ENCODE data around the gene DIPK1C.

DNA sequence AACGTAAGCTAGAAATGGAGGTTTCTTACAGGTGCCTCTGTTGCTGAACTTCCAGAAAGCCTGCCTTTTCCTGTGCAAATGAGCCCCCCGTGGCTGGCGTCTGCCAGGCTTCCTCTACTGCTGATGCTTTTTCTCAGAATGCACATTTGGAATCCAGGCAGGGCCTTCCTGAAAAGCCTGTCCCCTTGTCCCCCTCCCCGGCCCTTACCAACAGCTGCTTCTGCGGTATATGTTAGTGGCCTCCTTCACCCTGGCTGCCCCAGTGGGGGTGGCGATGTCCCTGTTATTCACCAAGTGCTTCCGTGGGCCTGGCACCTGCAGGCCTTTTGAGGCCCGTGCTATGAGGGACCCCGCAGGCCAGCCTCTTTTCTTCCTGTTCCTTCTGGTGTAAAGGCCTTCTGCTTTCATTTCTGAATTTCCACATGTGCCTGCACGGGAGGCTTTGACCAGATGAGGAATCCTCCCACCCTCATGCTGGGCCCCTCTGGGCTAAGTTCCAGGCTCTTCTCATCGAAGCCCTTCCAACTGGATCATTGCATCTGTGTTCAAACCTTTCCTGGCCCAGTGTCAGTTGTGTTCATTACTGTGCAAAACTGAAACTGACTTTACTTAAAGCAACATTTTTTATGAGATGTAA is 49.5 kb upstream of the DIPK1C start:
- TF ChIP-seq, protein P1, sequence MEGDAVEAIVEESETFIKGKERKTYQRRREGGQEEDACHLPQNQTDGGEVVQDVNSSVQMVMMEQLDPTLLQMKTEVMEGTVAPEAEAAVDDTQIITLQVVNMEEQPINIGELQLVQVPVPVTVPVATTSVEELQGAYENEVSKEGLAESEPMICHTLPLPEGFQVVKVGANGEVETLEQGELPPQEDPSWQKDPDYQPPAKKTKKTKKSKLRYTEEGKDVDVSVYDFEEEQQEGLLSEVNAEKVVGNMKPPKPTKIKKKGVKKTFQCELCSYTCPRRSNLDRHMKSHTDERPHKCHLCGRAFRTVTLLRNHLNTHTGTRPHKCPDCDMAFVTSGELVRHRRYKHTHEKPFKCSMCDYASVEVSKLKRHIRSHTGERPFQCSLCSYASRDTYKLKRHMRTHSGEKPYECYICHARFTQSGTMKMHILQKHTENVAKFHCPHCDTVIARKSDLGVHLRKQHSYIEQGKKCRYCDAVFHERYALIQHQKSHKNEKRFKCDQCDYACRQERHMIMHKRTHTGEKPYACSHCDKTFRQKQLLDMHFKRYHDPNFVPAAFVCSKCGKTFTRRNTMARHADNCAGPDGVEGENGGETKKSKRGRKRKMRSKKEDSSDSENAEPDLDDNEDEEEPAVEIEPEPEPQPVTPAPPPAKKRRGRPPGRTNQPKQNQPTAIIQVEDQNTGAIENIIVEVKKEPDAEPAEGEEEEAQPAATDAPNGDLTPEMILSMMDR (conservative IDR thresholded peaks at IDR 0.05; ENCODE audit: low read depth, low read length), result no peak
- no peak for TF ChIP-seq RCOR1 (IDR thresholded peaks at IDR 0.05; ENCODE audit: insufficient replicate concordance, low read length)
- no peak for TF ChIP-seq POLR2A (IDR thresholded peaks at IDR 0.05; ENCODE audit: low read depth, low read length)
- TF ChIP-seq, protein P2, sequence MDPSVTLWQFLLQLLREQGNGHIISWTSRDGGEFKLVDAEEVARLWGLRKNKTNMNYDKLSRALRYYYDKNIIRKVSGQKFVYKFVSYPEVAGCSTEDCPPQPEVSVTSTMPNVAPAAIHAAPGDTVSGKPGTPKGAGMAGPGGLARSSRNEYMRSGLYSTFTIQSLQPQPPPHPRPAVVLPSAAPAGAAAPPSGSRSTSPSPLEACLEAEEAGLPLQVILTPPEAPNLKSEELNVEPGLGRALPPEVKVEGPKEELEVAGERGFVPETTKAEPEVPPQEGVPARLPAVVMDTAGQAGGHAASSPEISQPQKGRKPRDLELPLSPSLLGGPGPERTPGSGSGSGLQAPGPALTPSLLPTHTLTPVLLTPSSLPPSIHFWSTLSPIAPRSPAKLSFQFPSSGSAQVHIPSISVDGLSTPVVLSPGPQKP (IDR thresholded peaks at IDR 0.05; ENCODE audit: borderline replicate concordance, low read depth, low read length), result no peak
- TF ChIP-seq RFX5 (IDR thresholded peaks at IDR 0.05; ENCODE audit: low read depth, low read length), result no peak

Measured in IMR-90 (cell line).